Measurements from ENCODE around the gene COMMD9.

GRCh38 chr11:36268337-36268985 lies 20.8 kb downstream of the COMMD9 start:
- no peak for TF ChIP-seq EZH2 (IDR thresholded peaks at IDR 0.05; ENCODE audit: borderline replicate concordance, low read length)
- TF ChIP-seq, protein P1, sequence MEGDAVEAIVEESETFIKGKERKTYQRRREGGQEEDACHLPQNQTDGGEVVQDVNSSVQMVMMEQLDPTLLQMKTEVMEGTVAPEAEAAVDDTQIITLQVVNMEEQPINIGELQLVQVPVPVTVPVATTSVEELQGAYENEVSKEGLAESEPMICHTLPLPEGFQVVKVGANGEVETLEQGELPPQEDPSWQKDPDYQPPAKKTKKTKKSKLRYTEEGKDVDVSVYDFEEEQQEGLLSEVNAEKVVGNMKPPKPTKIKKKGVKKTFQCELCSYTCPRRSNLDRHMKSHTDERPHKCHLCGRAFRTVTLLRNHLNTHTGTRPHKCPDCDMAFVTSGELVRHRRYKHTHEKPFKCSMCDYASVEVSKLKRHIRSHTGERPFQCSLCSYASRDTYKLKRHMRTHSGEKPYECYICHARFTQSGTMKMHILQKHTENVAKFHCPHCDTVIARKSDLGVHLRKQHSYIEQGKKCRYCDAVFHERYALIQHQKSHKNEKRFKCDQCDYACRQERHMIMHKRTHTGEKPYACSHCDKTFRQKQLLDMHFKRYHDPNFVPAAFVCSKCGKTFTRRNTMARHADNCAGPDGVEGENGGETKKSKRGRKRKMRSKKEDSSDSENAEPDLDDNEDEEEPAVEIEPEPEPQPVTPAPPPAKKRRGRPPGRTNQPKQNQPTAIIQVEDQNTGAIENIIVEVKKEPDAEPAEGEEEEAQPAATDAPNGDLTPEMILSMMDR (IDR thresholded peaks at IDR 0.05; ENCODE audit: low read length) = no peak

Data from OCI-LY1 (cell line).